Mesodermal cell (in vitro differentiated cells): Measurements from ENCODE around the gene UBE2E2.

Source experiments
- H3K27ac ChIP-seq: 2 replicates; pipeline ENCODE4 v1.7.0; 2013; ENCODE audit warnings: mild to moderate bottlenecking, low read depth, low read length, moderate library complexity; ENCODE audit not compliant: severe bottlenecking
- H3K36me3 ChIP-seq: 2 replicates; pipeline ENCODE4 v1.7.1; 2013; ENCODE audit warnings: mild to moderate bottlenecking, low read length, moderate library complexity; ENCODE audit not compliant: control insufficient read depth, insufficient read depth
- H3K4me1 ChIP-seq: one replicate; pipeline ENCODE4 v1.7.1; 2013; ENCODE audit warnings: mild to moderate bottlenecking, low read length; ENCODE audit not compliant: insufficient read depth, control insufficient read depth, poor library complexity, severe bottlenecking
- H3K4me3 ChIP-seq: 2 replicates; pipeline ENCODE4 v1.7.0; 2013; ENCODE audit warnings: low read length, control low read depth, mild to moderate bottlenecking; ENCODE audit not compliant: insufficient read depth, poor library complexity, severe bottlenecking; ENCODE audit errors: extremely low read depth
- H3K9me3 ChIP-seq: 2 replicates; pipeline ENCODE4 v1.7.1; 2013; ENCODE audit warnings: mild to moderate bottlenecking, low read length, moderate library complexity; ENCODE audit not compliant: control insufficient read depth
- WGBS, 2 experiments: methylation state at CpG; one replicate each; pipeline ENCODE4 v1.1.5; 2013; ENCODE audit warnings: missing lambda C conversion rate in 2 of 2; ENCODE audit not compliant: insufficient coverage in 2 of 2; 5-methylcytosine and 5-hydroxymethylcytosine counted together

The UBE2E2 gene

DNA sequence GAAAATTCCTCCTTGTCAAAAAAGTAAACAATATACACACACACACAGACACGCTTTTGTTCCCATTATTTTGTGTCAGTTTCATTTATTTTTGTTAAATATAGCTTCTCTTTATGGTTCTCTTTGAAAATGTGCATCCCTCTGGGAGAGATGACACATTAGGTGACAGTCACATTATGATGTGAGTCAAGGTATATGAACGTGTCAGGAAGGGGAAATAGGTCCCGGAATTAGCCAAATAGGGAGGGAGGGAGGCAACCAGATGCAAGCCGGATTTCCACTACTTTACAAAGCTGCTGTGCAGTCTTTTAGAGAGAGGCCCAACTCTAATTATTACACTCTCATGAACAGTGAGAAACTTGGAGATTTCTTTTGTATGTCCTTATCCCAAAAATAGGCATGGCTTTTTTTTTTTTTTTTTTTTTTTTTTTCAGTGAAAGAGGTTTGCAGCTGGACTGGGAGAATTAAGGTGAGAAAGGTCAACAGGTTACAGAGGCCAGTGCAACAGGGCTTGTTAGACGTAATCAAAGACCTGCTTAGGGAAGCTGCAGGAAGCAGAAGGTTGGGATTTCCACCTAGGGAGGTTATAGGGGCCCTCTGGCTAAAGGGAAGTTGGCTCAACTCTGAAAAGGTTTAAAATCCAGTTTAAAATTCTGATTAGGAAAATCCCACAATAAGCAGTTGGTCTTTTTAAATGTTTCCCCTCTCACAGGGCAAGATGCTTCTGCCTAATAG lies 362.1 kb downstream of the UBE2E2 start:
- 80 to 89% methylated on average over 1 to 3 of the region's 5 CpGs for WGBS, 2 experiments
- Histone ChIP-seq H3K4me3 (no peak overlapping the region), H3K9me3 (no peaks in the 10 kb centered on the region), H3K4me1 (no peaks in the 10 kb centered on the region), H3K36me3 (no peaks in the 10 kb centered on the region), H3K27ac (no peak overlapping the region)

DNA sequence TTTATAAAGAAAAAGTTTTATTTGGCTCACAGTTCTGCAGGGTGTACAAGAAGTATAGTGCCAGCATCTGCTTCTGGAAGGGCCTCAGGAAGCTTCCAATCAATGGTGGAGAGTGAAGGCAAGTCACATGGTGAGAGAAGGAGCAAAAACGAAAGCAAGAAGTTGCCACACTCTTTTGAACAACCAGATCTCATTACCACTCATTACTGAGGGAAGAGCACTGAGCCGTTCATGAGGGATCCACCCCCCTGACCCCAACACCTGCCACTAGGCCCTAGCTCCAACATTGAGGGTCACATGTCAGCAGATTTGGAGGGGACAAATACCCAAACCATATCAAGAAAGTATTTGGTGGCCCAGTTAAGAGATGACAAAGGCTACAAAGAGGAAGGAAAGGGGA lies 363.4 kb downstream of the UBE2E2 start:
- Histone ChIP-seq H3K27ac (no peak overlapping the region), H3K4me1 (no peaks in the 10 kb centered on the region), H3K36me3 (no peaks in the 10 kb centered on the region), H3K9me3 (no peaks in the 10 kb centered on the region), H3K4me3 (no peak overlapping the region)
- WGBS, 2 experiments = 90% methylated on average over 2 of the region's 2 CpGs

DNA sequence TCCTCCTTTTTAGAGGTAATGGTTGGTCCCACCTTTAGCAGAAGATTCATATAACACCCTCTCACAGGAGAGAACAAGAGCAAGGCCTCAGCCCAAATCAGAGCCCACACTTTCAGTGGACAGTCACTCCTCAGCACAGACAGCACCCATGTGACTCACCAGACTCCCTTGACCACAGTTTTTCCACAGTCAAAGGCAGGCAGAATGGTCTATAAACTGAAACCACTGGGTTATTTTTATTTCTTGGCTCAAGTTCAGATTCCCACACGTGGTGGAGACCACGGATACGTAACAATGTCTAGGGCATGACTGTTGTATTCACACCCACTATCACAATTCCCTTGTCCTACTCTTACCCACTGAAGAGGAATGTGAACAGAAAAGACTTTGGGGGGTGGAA lies 364.8 kb downstream of the UBE2E2 start:
- 100% methylated on average over 1 of the region's 3 CpGs; no CpG with 5 or more reads in 1 of the 2 experiments for WGBS, 2 experiments
- Histone ChIP-seq H3K27ac (no peak overlapping the region), H3K36me3 (no peaks in the 10 kb centered on the region), H3K4me3 (no peak overlapping the region), H3K9me3 (no peaks in the 10 kb centered on the region), H3K4me1 (no peaks in the 10 kb centered on the region)

DNA sequence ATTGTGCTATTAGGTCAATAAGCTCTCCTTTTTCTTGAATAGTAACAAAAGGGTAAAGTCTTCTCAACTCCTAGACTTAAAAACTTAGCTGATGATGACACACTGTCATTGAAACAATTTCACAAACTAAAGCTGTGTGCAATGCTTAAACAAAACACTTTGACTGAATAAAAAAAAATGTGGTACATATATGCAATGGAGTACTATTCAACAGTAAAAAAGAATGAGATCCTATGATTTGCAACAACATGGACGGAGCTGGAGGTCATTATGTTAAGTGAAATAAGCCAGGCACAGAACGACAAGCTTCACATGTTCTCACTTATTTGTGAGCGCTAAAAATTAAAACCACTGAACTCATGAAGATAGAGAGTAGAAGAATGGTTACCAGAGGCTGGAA lies 370.7 kb downstream of the UBE2E2 start:
- 94 to 100% methylated on average over 1 to 3 of the region's 3 CpGs for WGBS, 2 experiments
- H3K36me3 ChIP-seq = no peaks in the 10 kb centered on the region
- no peak overlapping the region for H3K27ac ChIP-seq
- no peak overlapping the region for H3K4me3 ChIP-seq
- no peaks in the 10 kb centered on the region for H3K4me1 ChIP-seq
- peaks cover 7% of the 10 kb centered on the region for H3K9me3 ChIP-seq

DNA sequence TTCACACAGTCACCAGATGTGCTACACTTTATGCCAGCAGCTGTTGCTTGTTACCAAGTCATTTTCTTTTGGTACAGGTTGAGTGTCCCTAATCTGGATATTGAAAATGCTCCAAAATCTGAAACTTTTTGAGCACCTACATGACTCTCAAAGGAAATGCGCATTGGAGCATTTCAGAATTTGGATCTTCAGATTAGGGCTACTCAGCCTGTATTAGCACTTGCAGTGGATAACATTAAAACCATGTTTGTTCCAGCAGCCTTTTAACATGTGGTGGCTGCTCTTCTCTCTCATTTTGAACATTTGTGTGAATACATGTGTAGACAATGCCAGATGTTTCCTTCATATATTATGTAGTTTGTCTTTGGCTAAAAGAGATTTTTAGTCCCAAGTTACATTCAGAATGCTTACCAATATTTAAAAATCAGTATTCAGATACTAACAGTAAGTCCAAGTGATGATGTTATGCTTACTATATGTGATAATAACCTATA lies 371.7 kb downstream of the UBE2E2 start:
- Histone ChIP-seq H3K27ac (no peak overlapping the region), H3K4me1 (no peaks in the 10 kb centered on the region), H3K36me3 (no peaks in the 10 kb centered on the region), H3K4me3 (no peak overlapping the region), H3K9me3 (peaks cover 7% of the 10 kb centered on the region)
- WGBS, 2 experiments = 78 to 100% methylated on average over 1 of the region's 1 CpG

DNA sequence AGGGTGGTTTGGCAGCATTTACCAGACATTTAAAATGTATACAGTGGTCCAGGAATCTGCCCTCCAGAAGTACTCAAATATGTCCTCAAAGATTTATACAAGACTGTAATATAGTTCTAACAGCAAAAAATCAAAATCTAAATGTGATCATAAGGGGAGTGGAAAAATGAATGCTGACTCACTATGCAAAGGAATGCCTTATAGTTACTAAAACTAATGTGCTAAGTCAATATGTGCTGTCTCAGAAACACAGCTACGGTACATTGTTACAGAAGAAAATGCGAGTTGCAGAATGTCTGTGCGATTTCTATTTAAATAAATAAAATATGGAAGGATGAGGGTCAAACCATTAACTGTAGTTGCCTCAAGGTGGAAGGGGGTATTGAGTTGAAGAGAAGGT lies 372.6 kb downstream of the UBE2E2 start:
- H3K4me1 ChIP-seq = no peaks in the 10 kb centered on the region
- 80% methylated on average over 1 of the region's 3 CpGs; no CpG with 5 or more reads in 1 of the 2 experiments for WGBS, 2 experiments
- peaks cover 7% of the 10 kb centered on the region for H3K9me3 ChIP-seq
- no peak overlapping the region for H3K4me3 ChIP-seq
- no peak overlapping the region for H3K27ac ChIP-seq
- no peaks in the 10 kb centered on the region for H3K36me3 ChIP-seq

DNA sequence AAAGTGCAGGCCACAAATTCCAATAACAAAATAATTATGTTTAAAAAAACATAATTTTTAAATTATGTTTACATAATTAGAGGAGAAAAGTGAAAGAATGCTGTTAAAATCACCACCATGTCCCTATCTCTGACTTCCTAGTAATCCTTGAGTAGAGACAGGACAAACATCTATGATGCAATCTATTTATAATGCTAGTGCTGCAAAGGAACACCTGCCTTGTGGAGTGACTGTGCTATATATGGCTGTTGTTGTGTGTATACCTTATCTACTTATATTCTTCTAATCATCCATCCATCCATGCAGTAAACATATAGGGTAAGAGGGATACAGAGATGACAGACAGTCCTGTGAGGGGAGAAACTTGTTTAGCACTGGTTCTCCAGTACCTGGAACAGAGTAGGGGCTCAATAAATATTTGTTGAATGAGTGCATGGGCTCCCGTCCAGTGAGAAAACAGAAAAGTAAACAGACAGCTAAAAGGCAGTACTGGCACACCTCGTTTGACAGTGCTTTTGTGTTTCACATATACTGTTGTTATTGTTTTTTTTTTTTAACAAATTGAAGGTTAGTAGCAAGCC lies 373.3 kb downstream of the UBE2E2 start:
- H3K27ac ChIP-seq = no peak overlapping the region
- H3K36me3 ChIP-seq = no peaks in the 10 kb centered on the region
- H3K4me1 ChIP-seq = no peaks in the 10 kb centered on the region
- H3K9me3 ChIP-seq = peaks cover 7% of the 10 kb centered on the region
- WGBS, 2 experiments = 60 to 96% methylated on average over 1 to 2 of the region's 2 CpGs
- no peak overlapping the region for H3K4me3 ChIP-seq

DNA sequence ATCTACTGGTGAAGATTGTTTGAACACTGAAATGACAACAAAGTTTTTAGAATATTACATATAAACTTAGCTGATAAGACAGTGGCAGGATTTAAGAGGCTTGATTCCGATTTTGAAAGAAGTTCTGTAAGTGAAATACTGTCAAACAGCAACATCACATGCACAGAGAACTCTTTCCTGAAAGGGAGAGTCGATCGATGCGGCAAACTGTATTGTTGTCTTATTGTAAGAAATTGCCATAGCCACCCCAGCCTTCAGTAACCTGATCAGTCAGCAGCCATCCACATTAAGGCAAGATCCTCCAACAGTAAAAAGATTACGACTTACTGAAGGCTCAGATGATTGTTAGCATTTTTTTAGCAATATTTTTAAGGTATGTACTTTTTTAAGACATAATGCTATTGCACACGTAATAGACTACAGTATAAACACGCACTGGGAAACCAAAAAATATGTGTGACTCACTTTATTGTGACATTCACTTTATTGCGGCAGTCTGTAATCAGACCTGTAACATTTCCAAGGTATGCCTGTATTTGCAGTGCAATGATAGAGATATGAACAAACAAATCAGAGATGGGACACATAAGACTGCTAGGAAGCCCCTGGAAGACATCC lies 377.1 kb downstream of the UBE2E2 start:
- no peak overlapping the region for H3K4me3 ChIP-seq
- H3K27ac ChIP-seq = no peak overlapping the region
- WGBS, 2 experiments = 93 to 100% methylated on average over 2 to 3 of the region's 8 CpGs
- no peaks in the 10 kb centered on the region for H3K36me3 ChIP-seq
- H3K4me1 ChIP-seq = no peaks in the 10 kb centered on the region
- H3K9me3 ChIP-seq = peaks cover 7% of the 10 kb centered on the region

DNA sequence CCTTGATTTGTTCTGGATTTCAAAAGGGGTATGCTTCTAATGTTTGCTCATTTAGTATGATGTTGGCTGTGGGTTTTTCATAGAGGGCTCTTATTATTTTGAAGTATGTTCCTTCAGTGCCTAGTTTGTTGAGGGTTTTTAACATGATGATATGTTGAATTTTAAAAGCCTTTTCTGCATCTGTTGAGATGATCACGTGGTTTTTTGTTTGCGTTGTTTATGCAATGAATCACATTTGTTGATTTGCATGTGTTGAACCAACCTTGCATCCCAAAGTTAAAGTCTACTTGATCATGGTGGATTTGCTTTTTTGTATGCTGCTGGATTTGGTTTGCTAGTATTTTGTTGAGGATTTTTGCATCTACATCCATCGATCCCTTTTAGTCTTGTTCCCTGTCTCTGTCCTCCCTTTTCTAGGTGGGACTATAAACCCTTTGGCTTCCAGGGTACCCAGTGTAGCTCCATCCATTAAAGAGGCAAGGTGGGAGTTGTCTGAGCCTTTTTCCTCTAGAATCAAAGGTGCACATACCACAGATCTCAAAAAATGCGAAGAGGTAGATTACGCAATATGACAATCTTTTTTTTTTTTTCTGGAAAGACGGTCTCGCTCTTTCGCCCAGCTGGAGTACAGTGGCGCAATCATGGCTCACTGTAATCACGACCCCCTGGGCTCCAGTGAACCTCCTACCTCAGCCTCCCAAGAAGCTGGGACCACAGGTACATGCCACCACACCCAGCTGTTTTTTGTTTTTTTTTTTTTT lies 381.0 kb downstream of the UBE2E2 start:
- Histone ChIP-seq H3K27ac (no peak overlapping the region), H3K4me1 (no peaks in the 10 kb centered on the region), H3K9me3 (no peaks in the 10 kb centered on the region), H3K4me3 (no peak overlapping the region), H3K36me3 (no peaks in the 10 kb centered on the region)
- 93 to 96% methylated on average over 9 of the region's 10 CpGs for WGBS, 2 experiments

DNA sequence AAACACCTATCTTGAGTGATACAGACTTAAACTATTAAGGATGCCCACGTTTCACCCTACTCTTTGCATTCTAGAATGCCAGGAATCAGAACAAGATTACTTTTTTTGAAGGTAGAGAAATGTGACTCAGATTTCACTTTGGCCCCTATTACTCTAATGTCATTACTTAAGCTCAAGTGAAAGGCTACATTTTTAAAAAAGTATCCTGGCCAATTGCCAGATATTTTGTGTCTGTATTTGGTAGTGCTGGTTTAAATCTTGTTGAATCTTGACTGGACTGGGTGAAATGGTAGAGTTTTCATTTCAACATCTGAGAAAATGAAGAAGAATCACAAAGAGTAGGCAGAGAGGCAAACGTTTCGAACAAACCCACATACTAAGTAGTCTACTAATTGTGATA lies 384.4 kb downstream of the UBE2E2 start:
- no peaks in the 10 kb centered on the region for H3K4me1 ChIP-seq
- no peaks in the 10 kb centered on the region for H3K9me3 ChIP-seq
- H3K4me3 ChIP-seq = no peak overlapping the region
- H3K36me3 ChIP-seq = no peaks in the 10 kb centered on the region
- WGBS, 2 experiments = no CpG with 5 or more reads among the region's 3 CpGs
- no peak overlapping the region for H3K27ac ChIP-seq
